ENCODE data around the gene SLFN12.
"Not testable (repeated sequence)": the region's sequence is repeated elsewhere in the genome, so short reads cannot be mapped to it uniquely, and the experiment has no call there.

SLFN12 gene

GRCh38 chr17:35421069-35421468 lies 11.2 kb downstream of the SLFN12 start (continued):
- TF ChIP-seq, protein P1, sequence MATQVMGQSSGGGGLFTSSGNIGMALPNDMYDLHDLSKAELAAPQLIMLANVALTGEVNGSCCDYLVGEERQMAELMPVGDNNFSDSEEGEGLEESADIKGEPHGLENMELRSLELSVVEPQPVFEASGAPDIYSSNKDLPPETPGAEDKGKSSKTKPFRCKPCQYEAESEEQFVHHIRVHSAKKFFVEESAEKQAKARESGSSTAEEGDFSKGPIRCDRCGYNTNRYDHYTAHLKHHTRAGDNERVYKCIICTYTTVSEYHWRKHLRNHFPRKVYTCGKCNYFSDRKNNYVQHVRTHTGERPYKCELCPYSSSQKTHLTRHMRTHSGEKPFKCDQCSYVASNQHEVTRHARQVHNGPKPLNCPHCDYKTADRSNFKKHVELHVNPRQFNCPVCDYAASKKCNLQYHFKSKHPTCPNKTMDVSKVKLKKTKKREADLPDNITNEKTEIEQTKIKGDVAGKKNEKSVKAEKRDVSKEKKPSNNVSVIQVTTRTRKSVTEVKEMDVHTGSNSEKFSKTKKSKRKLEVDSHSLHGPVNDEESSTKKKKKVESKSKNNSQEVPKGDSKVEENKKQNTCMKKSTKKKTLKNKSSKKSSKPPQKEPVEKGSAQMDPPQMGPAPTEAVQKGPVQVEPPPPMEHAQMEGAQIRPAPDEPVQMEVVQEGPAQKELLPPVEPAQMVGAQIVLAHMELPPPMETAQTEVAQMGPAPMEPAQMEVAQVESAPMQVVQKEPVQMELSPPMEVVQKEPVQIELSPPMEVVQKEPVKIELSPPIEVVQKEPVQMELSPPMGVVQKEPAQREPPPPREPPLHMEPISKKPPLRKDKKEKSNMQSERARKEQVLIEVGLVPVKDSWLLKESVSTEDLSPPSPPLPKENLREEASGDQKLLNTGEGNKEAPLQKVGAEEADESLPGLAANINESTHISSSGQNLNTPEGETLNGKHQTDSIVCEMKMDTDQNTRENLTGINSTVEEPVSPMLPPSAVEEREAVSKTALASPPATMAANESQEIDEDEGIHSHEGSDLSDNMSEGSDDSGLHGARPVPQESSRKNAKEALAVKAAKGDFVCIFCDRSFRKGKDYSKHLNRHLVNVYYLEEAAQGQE (tag by site-specific recombination; IDR thresholded peaks at IDR 0.05): peak; percentile 63
- peak; percentile 48; the same call in 1 of the 2 replicates for TF ChIP-seq KLF7 (tag by site-specific recombination; IDR thresholded peaks at IDR 0.05; ENCODE audit: borderline replicate concordance)
- peak; percentile 48; the same call in 1 of the 2 replicates for TF ChIP-seq ZNF791 (tag by site-specific recombination; IDR thresholded peaks at IDR 0.05)
- peak; percentile 69 for TF ChIP-seq ZNF266 (tag by site-specific recombination; IDR thresholded peaks at IDR 0.05; ENCODE audit: low read depth)

- no peak for TF ChIP-seq ZSCAN23 (tag by site-specific recombination; IDR thresholded peaks at IDR 0.05)
- no peak for TF ChIP-seq FEZF1 (tag by site-specific recombination; IDR thresholded peaks at IDR 0.05)
- no peak for TF ChIP-seq ZEB2 (tag by site-specific recombination; IDR thresholded peaks at IDR 0.05)
- no peak for TF ChIP-seq ZNF350 (tag by site-specific recombination; IDR thresholded peaks at IDR 0.05)
- no peak for TF ChIP-seq ZBTB44 (tag by site-specific recombination; IDR thresholded peaks at IDR 0.05)
- no peak for TF ChIP-seq ZNF121 (tag by site-specific recombination; IDR thresholded peaks at IDR 0.05)
- TF ChIP-seq ZNF585B (tag by site-specific recombination; IDR thresholded peaks at IDR 0.05): no peak
- TF ChIP-seq, protein P2, sequence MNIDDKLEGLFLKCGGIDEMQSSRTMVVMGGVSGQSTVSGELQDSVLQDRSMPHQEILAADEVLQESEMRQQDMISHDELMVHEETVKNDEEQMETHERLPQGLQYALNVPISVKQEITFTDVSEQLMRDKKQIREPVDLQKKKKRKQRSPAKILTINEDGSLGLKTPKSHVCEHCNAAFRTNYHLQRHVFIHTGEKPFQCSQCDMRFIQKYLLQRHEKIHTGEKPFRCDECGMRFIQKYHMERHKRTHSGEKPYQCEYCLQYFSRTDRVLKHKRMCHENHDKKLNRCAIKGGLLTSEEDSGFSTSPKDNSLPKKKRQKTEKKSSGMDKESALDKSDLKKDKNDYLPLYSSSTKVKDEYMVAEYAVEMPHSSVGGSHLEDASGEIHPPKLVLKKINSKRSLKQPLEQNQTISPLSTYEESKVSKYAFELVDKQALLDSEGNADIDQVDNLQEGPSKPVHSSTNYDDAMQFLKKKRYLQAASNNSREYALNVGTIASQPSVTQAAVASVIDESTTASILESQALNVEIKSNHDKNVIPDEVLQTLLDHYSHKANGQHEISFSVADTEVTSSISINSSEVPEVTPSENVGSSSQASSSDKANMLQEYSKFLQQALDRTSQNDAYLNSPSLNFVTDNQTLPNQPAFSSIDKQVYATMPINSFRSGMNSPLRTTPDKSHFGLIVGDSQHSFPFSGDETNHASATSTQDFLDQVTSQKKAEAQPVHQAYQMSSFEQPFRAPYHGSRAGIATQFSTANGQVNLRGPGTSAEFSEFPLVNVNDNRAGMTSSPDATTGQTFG (tag by site-specific recombination; IDR thresholded peaks at IDR 0.05; ENCODE audit: borderline replicate concordance): no peak
- CTCF ChIA-PET: interaction anchor here (0.9 kb wide), 1 partner anchor 15 kb away, joined by 3 read pairs; no protein-coding TSS in a partner anchor
Measured at GRCh38 chr17:35416659-35417058, 15.6 kb downstream of the SLFN12 start.

GRCh38 chr17:35414707-35415106 lies 17.6 kb downstream of the SLFN12 start:
- H3K27ac ChIP-seq (ENCODE audit: extremely low read depth, low read depth, low read length); H3K36me3 ChIP-seq (ENCODE audit: control insufficient read depth in 2 of 2, insufficient read depth in 1 of 2, low read length in 2 of 2); POLR2A ChIA-PET; H3K9me3 ChIP-seq (ENCODE audit: control insufficient read depth, insufficient read depth, low read depth, low read length); H3K4me3 ChIP-seq (ENCODE audit: low read depth, low read length); H3K4me1 ChIP-seq (ENCODE audit: control insufficient read depth, insufficient read depth, low read length): not testable (repeated sequence)
- CTCF ChIA-PET: interaction anchor here (0.7 to 1.3 kb wide), 4 partner anchors 15 to 124 kb away, joined by 3 to 4 read pairs (median 3); no protein-coding TSS in a partner anchor
- peak; percentile 95 for TF ChIP-seq ZNF248 (tag by site-specific recombination; IDR thresholded peaks at IDR 0.05)

More at GRCh38 chr17:35416659-35417058, 15.6 kb downstream of the SLFN12 start:
- H3K36me3 ChIP-seq (ENCODE audit: control insufficient read depth in 2 of 2, insufficient read depth in 1 of 2, low read length in 2 of 2): peaks cover 0 to 3% of the 10 kb centered on the region in 2 experiments; a peak in 2 of 3 replicates
- H3K4me3 ChIP-seq (ENCODE audit: low read depth, low read length): no peak overlapping the region
- H3K4me1 ChIP-seq (ENCODE audit: control insufficient read depth, insufficient read depth, low read length): no peaks in the 10 kb centered on the region
- no peaks in the 10 kb centered on the region; the same call in 1 of the 2 replicates for H3K9me3 ChIP-seq (ENCODE audit: control insufficient read depth, insufficient read depth, low read depth, low read length)
- POLR2A ChIA-PET: no interaction called here
- H3K27ac ChIP-seq (ENCODE audit: extremely low read depth, low read depth, low read length): no peak overlapping the region
